ENCODE results near the gene MYOT.
A peak's percentile ranks its signal among the peaks of the same experiment; 100 is the strongest.

Gene MYOT

GRCh38 chr5:137856201-137856600, 11.5 kb upstream of the MYOT start:
- H3K27ac ChIP-seq (ENCODE audit: low read length), result no peak overlapping the region
- peaks cover 5% of the 10 kb centered on the region for H3K27me3 ChIP-seq (ENCODE audit: insufficient read depth, low read length, poor library complexity)
- no peaks in the 10 kb centered on the region for H3K9me3 ChIP-seq (ENCODE audit: insufficient read depth, low read length, severe bottlenecking)
- H3K4me3 ChIP-seq (ENCODE audit: low read depth in 1 of 2, low read length in 2 of 2), result no peak overlapping the region
- no peak for ATAC-seq (ENCODE audit: insufficient read depth, low read depth)
- no peak overlapping the region for H3K9ac ChIP-seq (ENCODE audit: low read depth, low read length)
- no peak overlapping the region for H2AFZ ChIP-seq (ENCODE audit: low read depth, low read length)
- no peak for TF ChIP-seq CTCF (IDR thresholded peaks at IDR 0.05; ENCODE audit: borderline replicate concordance, extremely low read depth, low read length, poor library complexity, severe bottlenecking)
- TF ChIP-seq EZH2 (IDR thresholded peaks at IDR 0.05; ENCODE audit: borderline replicate concordance, low read depth, low read length, severe bottlenecking), result no peak
- no peaks in the 10 kb centered on the region for H3K79me2 ChIP-seq (ENCODE audit: insufficient read depth, low read length)
- DNase-seq, result no peak
- H3K4me1 ChIP-seq (ENCODE audit: insufficient read depth, low read length), result no peaks in the 10 kb centered on the region; the same call in 1 of the 2 replicates
- H3K4me2 ChIP-seq (ENCODE audit: insufficient read depth, low read length), result no peak overlapping the region
- no peaks in the 10 kb centered on the region for H3K36me3 ChIP-seq (ENCODE audit: insufficient read depth, low read length)
- no peaks in the 10 kb centered on the region for H4K20me1 ChIP-seq (ENCODE audit: insufficient read depth, low read length)

GRCh38 chr5:137856916-137857862, 10.5 kb upstream of the MYOT start:
- no peak overlapping the region for H3K4me3 ChIP-seq (ENCODE audit: low read depth in 1 of 2, low read length in 2 of 2)
- TF ChIP-seq EZH2 (IDR thresholded peaks at IDR 0.05; ENCODE audit: borderline replicate concordance, low read depth, low read length, severe bottlenecking), result no peak
- no peak for TF ChIP-seq CTCF (IDR thresholded peaks at IDR 0.05; ENCODE audit: borderline replicate concordance, extremely low read depth, low read length, poor library complexity, severe bottlenecking)
- DNase-seq, result no peak
- no peaks in the 10 kb centered on the region for H3K9me3 ChIP-seq (ENCODE audit: insufficient read depth, low read length, severe bottlenecking)
- H3K27me3 ChIP-seq (ENCODE audit: insufficient read depth, low read length, poor library complexity), result peaks cover 5% of the 10 kb centered on the region
- no peak for ATAC-seq (ENCODE audit: insufficient read depth, low read depth)
- no peak overlapping the region for H3K4me2 ChIP-seq (ENCODE audit: insufficient read depth, low read length)
- H3K79me2 ChIP-seq (ENCODE audit: insufficient read depth, low read length), result no peaks in the 10 kb centered on the region
- no peak overlapping the region for H3K27ac ChIP-seq (ENCODE audit: low read length)
- H4K20me1 ChIP-seq (ENCODE audit: insufficient read depth, low read length), result no peaks in the 10 kb centered on the region
- H3K9ac ChIP-seq (ENCODE audit: low read depth, low read length), result no peak overlapping the region
- H3K4me1 ChIP-seq (ENCODE audit: insufficient read depth, low read length), result no peaks in the 10 kb centered on the region; the same call in 1 of the 2 replicates
- H3K36me3 ChIP-seq (ENCODE audit: insufficient read depth, low read length), result no peaks in the 10 kb centered on the region
- H2AFZ ChIP-seq (ENCODE audit: low read depth, low read length), result peak overlapping the region; percentile 36; the same call in 1 of the 2 replicates

DNA sequence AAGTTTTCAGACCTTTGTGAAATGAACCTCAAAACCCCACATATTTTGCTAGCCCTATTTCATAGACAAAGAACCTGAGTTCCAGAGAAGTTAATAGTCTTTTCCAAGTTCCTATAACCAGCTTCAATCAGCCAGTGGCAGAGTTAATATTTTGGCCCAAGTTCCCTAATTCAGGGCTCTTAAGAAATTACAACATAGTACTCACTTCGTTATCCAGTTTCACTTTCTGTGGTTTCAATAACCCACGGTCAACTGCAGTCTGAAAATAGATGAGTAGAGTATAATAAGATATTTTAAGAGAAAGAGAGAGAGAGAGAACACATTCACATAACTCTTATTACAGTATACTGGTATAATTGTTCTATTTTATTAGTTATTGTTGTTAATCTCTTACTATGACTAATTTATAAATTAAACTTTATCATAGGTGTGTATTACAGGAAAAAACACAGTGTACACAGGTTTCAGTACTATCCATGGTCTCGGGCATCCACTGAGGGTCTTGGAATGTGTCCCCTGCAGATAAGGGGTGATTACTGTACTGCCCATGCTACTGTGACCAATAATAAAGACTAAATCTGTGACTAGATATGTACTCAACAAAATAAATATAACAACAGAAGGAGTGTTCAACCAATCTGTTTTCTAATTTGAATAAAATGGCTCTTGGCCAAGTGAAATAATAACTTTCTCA, 9.3 kb upstream of the MYOT start:
- ATAC-seq (ENCODE audit: insufficient read depth, low read depth) (peak; percentile 69; the same call in 2 of the 3 replicates), DNase-seq (no peak)
- Histone ChIP-seq H3K79me2 (ENCODE audit: insufficient read depth, low read length) (no peaks in the 10 kb centered on the region), H3K9ac (ENCODE audit: low read depth, low read length) (no peak overlapping the region), H3K9me3 (ENCODE audit: insufficient read depth, low read length, severe bottlenecking) (no peaks in the 10 kb centered on the region), H2AFZ (ENCODE audit: low read depth, low read length) (peak overlapping the region; percentile 36; the same call in 1 of the 2 replicates), H3K4me1 (ENCODE audit: insufficient read depth, low read length) (no peaks in the 10 kb centered on the region; the same call in 1 of the 2 replicates), H3K4me2 (ENCODE audit: insufficient read depth, low read length) (peak overlapping the region; percentile 29; the same call in 1 of the 2 replicates), H3K27ac (ENCODE audit: low read length) (no peak overlapping the region), H3K36me3 (ENCODE audit: insufficient read depth, low read length) (no peaks in the 10 kb centered on the region), H3K27me3 (ENCODE audit: insufficient read depth, low read length, poor library complexity) (peaks cover 5% of the 10 kb centered on the region), H3K4me3 (ENCODE audit: low read depth in 1 of 2, low read length in 2 of 2) (no peak overlapping the region), H4K20me1 (ENCODE audit: insufficient read depth, low read length) (no peaks in the 10 kb centered on the region)
- TF ChIP-seq EZH2 (IDR thresholded peaks at IDR 0.05; ENCODE audit: borderline replicate concordance, low read depth, low read length, severe bottlenecking) (no peak), CTCF (IDR thresholded peaks at IDR 0.05; ENCODE audit: borderline replicate concordance, extremely low read depth, low read length, poor library complexity, severe bottlenecking) (no peak)

Data from DND-41 (cell line).